ENCODE measurements around the gene RPS6KA5. TPM values are rescaled to one million over a fixed set of nuclear protein-coding genes. Genes with fewer than 3 reads are reported as not detected.

RPS6KA5 gene
- total RNA-seq, 4 donors from 2014 or later: 5.8 to 18.4 (median 9.8) TPM

DNA sequence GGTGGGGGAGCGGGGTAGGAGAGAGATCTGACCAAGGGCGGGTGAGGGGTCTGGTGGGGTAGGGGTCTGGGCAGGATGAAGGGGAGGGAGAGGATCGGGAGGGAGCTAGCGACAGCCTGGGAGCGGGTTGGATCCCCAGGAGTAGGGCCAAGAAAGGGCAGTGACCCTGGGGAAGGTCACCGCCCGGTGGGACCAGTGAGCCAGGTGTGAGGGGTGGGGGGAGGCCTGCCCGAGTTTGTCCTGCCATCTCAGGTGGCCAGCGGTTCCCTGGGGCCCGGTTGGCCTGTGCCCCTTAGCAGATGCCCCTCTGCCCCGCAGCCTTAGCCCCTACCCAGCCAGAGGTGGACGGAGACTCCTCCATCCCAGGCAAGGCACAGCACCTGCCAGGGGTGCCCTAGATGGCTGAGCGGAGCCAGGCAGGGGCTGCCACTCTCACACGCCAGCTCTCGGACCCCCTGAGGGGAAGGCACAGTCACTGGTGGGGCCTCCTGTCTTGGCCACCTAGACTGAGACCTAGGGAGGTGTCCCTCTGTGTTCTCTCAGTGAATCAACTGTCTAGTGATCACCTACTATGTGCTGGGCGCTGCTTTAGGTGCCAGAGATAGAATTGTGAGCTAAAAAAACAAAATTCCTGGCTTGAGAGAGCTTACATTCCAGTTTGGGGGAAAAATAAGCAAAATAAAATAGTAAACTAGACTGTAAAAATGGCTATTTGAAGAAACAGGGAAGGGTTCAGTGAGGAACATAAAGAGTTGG lies 243.6 kb downstream of the RPS6KA5 start:
- peaks cover 25 to 27% of the 10 kb centered on the region in 2 donors for H3K4me1 ChIP-seq
- DNase-seq: no peak
- TF ChIP-seq POLR2A (IDR thresholded peaks at IDR 0.05): no peak
- TF ChIP-seq, protein P1, sequence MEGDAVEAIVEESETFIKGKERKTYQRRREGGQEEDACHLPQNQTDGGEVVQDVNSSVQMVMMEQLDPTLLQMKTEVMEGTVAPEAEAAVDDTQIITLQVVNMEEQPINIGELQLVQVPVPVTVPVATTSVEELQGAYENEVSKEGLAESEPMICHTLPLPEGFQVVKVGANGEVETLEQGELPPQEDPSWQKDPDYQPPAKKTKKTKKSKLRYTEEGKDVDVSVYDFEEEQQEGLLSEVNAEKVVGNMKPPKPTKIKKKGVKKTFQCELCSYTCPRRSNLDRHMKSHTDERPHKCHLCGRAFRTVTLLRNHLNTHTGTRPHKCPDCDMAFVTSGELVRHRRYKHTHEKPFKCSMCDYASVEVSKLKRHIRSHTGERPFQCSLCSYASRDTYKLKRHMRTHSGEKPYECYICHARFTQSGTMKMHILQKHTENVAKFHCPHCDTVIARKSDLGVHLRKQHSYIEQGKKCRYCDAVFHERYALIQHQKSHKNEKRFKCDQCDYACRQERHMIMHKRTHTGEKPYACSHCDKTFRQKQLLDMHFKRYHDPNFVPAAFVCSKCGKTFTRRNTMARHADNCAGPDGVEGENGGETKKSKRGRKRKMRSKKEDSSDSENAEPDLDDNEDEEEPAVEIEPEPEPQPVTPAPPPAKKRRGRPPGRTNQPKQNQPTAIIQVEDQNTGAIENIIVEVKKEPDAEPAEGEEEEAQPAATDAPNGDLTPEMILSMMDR (IDR thresholded peaks at IDR 0.05 in 4 of 5, conservative IDR thresholded peaks at IDR 0.05 in 1 of 5): peak in 1 of 5 experiments; percentile 5
- H3K27me3 ChIP-seq: no peaks in the 10 kb centered on the region
- in situ Hi-C loops (cut with MboI; ENCODE audit: low sequenced_read_pairs in 4 of 4) (loop anchor here in 1 of 4 donors (25.0 kb wide), 1 partner anchor 830 kb away; no protein-coding TSS in a partner anchor), intact Hi-C loops (cut with DNase I; ENCODE audit: low total_unique reads) (loop anchor here (5.0 kb wide), 2 partner anchors 60 to 435 kb away; no protein-coding TSS in a partner anchor)
- H3K27ac ChIP-seq: peak overlapping the region; percentile 35 to 49 (median 44)
- no peaks in the 10 kb centered on the region for H3K36me3 ChIP-seq
- peak in 1 of 2 donors; percentile 8 for ATAC-seq
- no peaks in the 10 kb centered on the region for H3K9me3 ChIP-seq
- peak overlapping the region in 2 of 4 donors; percentile 35 for H3K4me3 ChIP-seq

DNA sequence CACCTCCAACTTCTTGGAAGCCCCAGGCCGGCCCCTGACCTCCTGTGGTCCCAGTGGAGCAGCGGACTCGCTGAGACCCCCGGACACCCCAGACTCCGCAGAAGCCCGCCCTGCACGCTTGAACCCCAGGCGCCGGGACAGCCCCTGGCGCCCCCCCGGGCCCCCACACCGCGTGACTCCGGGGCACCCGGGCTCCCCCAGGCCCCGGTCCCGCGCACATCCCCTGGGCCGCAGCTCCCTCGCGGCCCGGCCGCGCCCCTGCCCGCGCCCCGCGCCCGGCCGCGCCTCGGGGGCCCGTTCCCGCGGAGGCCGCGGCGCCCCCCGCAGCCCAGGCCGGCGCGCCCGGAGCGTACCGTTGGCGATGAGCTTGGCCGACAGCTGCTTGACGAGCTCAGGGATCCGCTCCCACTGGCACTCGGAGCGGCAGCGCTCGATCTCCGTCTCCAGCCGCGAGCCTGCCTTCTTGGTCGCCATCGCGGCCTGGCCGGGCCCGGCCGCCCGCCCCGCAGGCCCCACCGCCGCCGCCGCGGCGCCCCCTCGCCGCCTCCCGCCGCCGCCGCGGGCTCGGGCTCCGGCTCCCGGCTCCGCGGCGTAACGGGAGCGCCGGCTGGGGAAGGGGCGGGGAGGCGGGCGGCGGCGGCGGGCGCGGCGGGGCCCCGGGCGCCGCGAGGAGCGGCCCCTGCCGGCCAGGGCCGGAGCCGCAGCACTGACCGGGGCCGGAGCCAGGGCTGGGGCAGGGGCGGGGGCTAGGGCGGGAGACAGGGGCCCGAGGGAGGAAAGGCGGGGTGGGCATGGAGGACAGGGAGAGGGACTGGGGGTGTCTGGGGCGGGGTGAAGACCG lies 244.4 kb downstream of the RPS6KA5 start, which contains the start of gene TTC7B:
Gene TTC7B, minus strand, starts transcription at position 609 of the 841 bp plus-strand sequence. Its CDS starts 135 bp downstream, at position 474.
- Histone ChIP-seq H3K9me3 (no peaks in the 10 kb centered on the region), H3K4me3 (peak within 1 kb of the TSS; percentile 73 to 81 (median 76)), H3K27ac (peak within 1 kb of the TSS; percentile 52 to 70 (median 65)), H3K36me3 (no peaks in the 10 kb centered on the region), H3K27me3 (no peaks in the 10 kb centered on the region), H3K4me1 (peaks cover 25 to 35% of the 10 kb centered on the region in 2 donors)
- TF ChIP-seq POLR2A (IDR thresholded peaks at IDR 0.05): no peak
- TF ChIP-seq, protein P1 (IDR thresholded peaks at IDR 0.05 in 4 of 5, conservative IDR thresholded peaks at IDR 0.05 in 1 of 5): peak in 2 of 5 experiments; percentile 40 to 49
- ATAC-seq: peak; percentile 87 to 91
- DNase-seq: peak in 1 of 2 donors; percentile 28
- intact Hi-C loops (cut with DNase I; ENCODE audit: low total_unique reads) (loop anchor here (5.0 kb wide), 2 partner anchors 59 to 434 kb away; no protein-coding TSS in a partner anchor), in situ Hi-C loops (cut with MboI; ENCODE audit: low sequenced_read_pairs in 4 of 4) (loop anchor here in 1 of 4 donors (25.0 kb wide), 1 partner anchor 829 kb away; no protein-coding TSS in a partner anchor)

DNA sequence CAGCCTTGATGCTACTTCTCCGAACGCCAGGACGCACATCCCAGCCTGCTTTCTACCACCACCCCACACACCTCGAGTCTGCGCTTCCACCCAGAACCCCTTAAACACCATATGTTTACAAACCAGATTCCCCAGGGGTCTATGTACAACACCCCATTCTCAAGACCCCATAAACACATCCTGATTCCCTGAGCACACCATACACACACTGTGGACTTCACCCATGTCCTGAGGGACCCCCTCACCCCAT lies 244.9 kb downstream of the RPS6KA5 start:
- no peaks in the 10 kb centered on the region for H3K27me3 ChIP-seq
- no peaks in the 10 kb centered on the region for H3K9me3 ChIP-seq
- no peaks in the 10 kb centered on the region for H3K36me3 ChIP-seq
- no peak for DNase-seq
- intact Hi-C loops (cut with DNase I; ENCODE audit: low total_unique reads) (loop anchor here (5.0 kb wide), 2 partner anchors 58 to 433 kb away; no protein-coding TSS in a partner anchor), in situ Hi-C loops (cut with MboI; ENCODE audit: low sequenced_read_pairs in 4 of 4) (loop anchor here in 1 of 4 donors (25.0 kb wide), 1 partner anchor 828 kb away; no protein-coding TSS in a partner anchor)
- TF ChIP-seq, protein P1 (IDR thresholded peaks at IDR 0.05 in 4 of 5, conservative IDR thresholded peaks at IDR 0.05 in 1 of 5): no peak
- TF ChIP-seq POLR2A (IDR thresholded peaks at IDR 0.05): no peak
- peak overlapping the region; percentile 73 to 81 (median 76) for H3K4me3 ChIP-seq
- peaks cover 30 to 41% of the 10 kb centered on the region in 2 donors for H3K4me1 ChIP-seq
- peak overlapping the region; percentile 52 to 70 (median 65) for H3K27ac ChIP-seq
- ATAC-seq: peak in 1 of 2 donors; percentile 26

DNA sequence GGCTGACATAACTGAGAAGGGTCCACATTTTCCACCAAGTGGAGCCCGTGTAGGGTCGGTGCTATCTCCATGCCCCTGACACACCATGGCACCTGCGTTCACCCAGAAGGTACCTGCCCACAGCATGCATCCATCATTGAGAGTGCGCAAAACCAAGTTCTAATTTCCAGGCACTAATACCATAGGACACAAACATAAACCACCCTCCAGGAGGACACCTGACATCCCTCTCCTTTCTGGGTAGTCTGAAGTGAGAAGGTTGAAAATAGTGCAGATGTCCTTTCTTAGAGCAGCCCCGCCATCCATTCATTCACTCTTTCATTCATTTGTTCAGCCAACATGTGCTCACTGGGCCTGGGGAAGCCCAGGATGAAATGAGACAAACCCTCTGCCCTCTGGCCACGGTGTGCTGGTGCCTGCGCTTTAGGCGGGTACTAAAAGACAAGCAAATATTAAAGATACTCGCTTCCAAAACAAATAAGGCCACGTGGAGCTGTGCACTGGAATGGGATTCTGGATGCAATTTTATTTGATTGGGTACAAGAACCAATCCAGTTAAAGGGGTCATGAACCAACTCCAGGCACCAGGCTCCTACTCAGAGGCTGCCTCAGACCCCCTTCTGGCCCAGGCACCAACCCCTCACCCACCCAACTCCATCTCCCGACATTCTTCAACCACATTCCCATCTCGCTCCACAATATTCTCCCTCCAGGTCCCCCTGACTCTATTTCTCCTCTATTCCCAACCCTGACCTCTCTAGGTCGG lies 245.5 kb downstream of the RPS6KA5 start:
- ATAC-seq: no peak
- peak overlapping the region; percentile 52 to 70 (median 65) for H3K27ac ChIP-seq
- in situ Hi-C loops (cut with MboI; ENCODE audit: low sequenced_read_pairs in 4 of 4) (loop anchor here in 1 of 4 donors (25.0 kb wide), 1 partner anchor 828 kb away; no protein-coding TSS in a partner anchor), intact Hi-C loops (cut with DNase I; ENCODE audit: low total_unique reads) (loop anchor here (5.0 kb wide), 2 partner anchors 58 to 433 kb away; no protein-coding TSS in a partner anchor)
- H3K9me3 ChIP-seq: no peaks in the 10 kb centered on the region
- no peaks in the 10 kb centered on the region for H3K36me3 ChIP-seq
- peaks cover 35 to 46% of the 10 kb centered on the region in 2 donors for H3K4me1 ChIP-seq
- H3K27me3 ChIP-seq: no peaks in the 10 kb centered on the region
- TF ChIP-seq, protein P1 (IDR thresholded peaks at IDR 0.05 in 4 of 5, conservative IDR thresholded peaks at IDR 0.05 in 1 of 5): no peak
- TF ChIP-seq POLR2A (IDR thresholded peaks at IDR 0.05): no peak
- H3K4me3 ChIP-seq: peak overlapping the region; percentile 73 to 81 (median 76)
- DNase-seq: no peak

All from gastrocnemius medialis (tissue), 4 donors.